ENCODE data around the gene PSMA1.

Gene PSMA1

GRCh38 chr11:14502039-14502438, 18.1 kb downstream of the PSMA1 start:
- H3K9me2 ChIP-seq (replicated peaks; ENCODE audit: insufficient read depth, low read length): no peaks in the 10 kb centered on the region
- peaks cover 8% of the 10 kb centered on the region for H3K36me3 ChIP-seq (replicated peaks; ENCODE audit: insufficient read depth, low read length)
- no peak overlapping the region for H3K4me2 ChIP-seq (ENCODE audit: low read depth, low read length)
- TF ChIP-seq EZH2 (optimal IDR thresholded peaks at IDR 0.05; ENCODE audit: low read depth, low read length) (no peak), CTCF (IDR thresholded peaks at IDR 0.05; ENCODE audit: low read length) (no peak), EZH2phosphoT487 (IDR thresholded peaks at IDR 0.05; ENCODE audit: low read length) (no peak)
- H2AFZ ChIP-seq (ENCODE audit: low read length): no peak overlapping the region
- H3K27me3 ChIP-seq (replicated peaks; ENCODE audit: insufficient read depth, low read length): no peaks in the 10 kb centered on the region
- no peak overlapping the region for H3K4me3 ChIP-seq (ENCODE audit: low read length)
- no peaks in the 10 kb centered on the region for H3K9me3 ChIP-seq (replicated peaks; ENCODE audit: insufficient read depth, low read length)
- peaks cover 28% of the 10 kb centered on the region for H3F3A ChIP-seq (ENCODE audit: insufficient read depth, low read length)
- DNase-seq: no peak
- peaks cover 3% of the 10 kb centered on the region; the same call in 1 of the 2 replicates for H3K4me1 ChIP-seq (ENCODE audit: low read length)
- no peak overlapping the region for H3K9ac ChIP-seq (ENCODE audit: low read length)
- no peak overlapping the region for H3K27ac ChIP-seq (ENCODE audit: low read length)
- H4K20me1 ChIP-seq (ENCODE audit: insufficient read depth, low read length): no peaks in the 10 kb centered on the region
- peaks cover 25% of the 10 kb centered on the region for H3K79me2 ChIP-seq (ENCODE audit: low read length)

GRCh38 chr11:14500181-14500651, 20.0 kb downstream of the PSMA1 start:
- Histone ChIP-seq H3K4me1 (ENCODE audit: low read length) (peaks cover 3% of the 10 kb centered on the region; the same call in 1 of the 2 replicates), H3K27ac (ENCODE audit: low read length) (peak overlapping the region; percentile 67; the same call in 1 of the 2 replicates), H3K9ac (ENCODE audit: low read length) (peak overlapping the region; percentile 70), H2AFZ (ENCODE audit: low read length) (peak overlapping the region; percentile 82), H3K9me2 (replicated peaks; ENCODE audit: insufficient read depth, low read length) (no peaks in the 10 kb centered on the region), H3K4me2 (ENCODE audit: low read depth, low read length) (peak overlapping the region; percentile 95), H4K20me1 (ENCODE audit: insufficient read depth, low read length) (no peaks in the 10 kb centered on the region), H3K9me3 (replicated peaks; ENCODE audit: insufficient read depth, low read length) (no peaks in the 10 kb centered on the region), H3K79me2 (ENCODE audit: low read length) (peaks cover 38% of the 10 kb centered on the region), H3K27me3 (replicated peaks; ENCODE audit: insufficient read depth, low read length) (no peaks in the 10 kb centered on the region), H3K36me3 (replicated peaks; ENCODE audit: insufficient read depth, low read length) (peaks cover 8% of the 10 kb centered on the region), H3F3A (ENCODE audit: insufficient read depth, low read length) (peaks cover 28% of the 10 kb centered on the region), H3K4me3 (ENCODE audit: low read length) (peak overlapping the region; percentile 97)
- DNase-seq: peak; percentile 75
- TF ChIP-seq CTCF (IDR thresholded peaks at IDR 0.05; ENCODE audit: low read length) (no peak), EZH2phosphoT487 (IDR thresholded peaks at IDR 0.05; ENCODE audit: low read length) (no peak), EZH2 (optimal IDR thresholded peaks at IDR 0.05; ENCODE audit: low read depth, low read length) (no peak)

- Histone ChIP-seq H3K9ac (ENCODE audit: low read length) (peak within 1 kb of the TSS; percentile 70), H3K4me3 (ENCODE audit: low read length) (peak within 1 kb of the TSS; percentile 97), H3K27ac (ENCODE audit: low read length) (peak within 1 kb of the TSS; percentile 67; the same call in 1 of the 2 replicates), H3K4me1 (ENCODE audit: low read length) (peaks cover 3% of the 10 kb centered on the region; the same call in 1 of the 2 replicates), H3K27me3 (replicated peaks; ENCODE audit: insufficient read depth, low read length) (no peaks in the 10 kb centered on the region), H2AFZ (ENCODE audit: low read length) (peak within 1 kb of the TSS; percentile 82), H4K20me1 (ENCODE audit: insufficient read depth, low read length) (no peaks in the 10 kb centered on the region), H3K9me3 (replicated peaks; ENCODE audit: insufficient read depth, low read length) (no peaks in the 10 kb centered on the region), H3K36me3 (replicated peaks; ENCODE audit: insufficient read depth, low read length) (peaks cover 4% of the 10 kb centered on the region), H3K79me2 (ENCODE audit: low read length) (peaks cover 41% of the 10 kb centered on the region), H3K9me2 (replicated peaks; ENCODE audit: insufficient read depth, low read length) (no peaks in the 10 kb centered on the region), H3K4me2 (ENCODE audit: low read depth, low read length) (peak within 1 kb of the TSS; percentile 95), H3F3A (ENCODE audit: insufficient read depth, low read length) (peaks cover 28% of the 10 kb centered on the region)
- peak; percentile 94 for DNase-seq
- TF ChIP-seq EZH2phosphoT487 (IDR thresholded peaks at IDR 0.05; ENCODE audit: low read length): no peak
- no peak for TF ChIP-seq EZH2 (optimal IDR thresholded peaks at IDR 0.05; ENCODE audit: low read depth, low read length)
- no peak for TF ChIP-seq CTCF (IDR thresholded peaks at IDR 0.05; ENCODE audit: low read length)
These were observed 20.5 kb downstream of the PSMA1 start, which contains the start of gene COPB1 for GRCh38 chr11:14499560-14500180. Gene COPB1, minus strand, starts transcription at chr11:14499811. Its CDS starts 883 bp downstream, at chr11:14498928.
